ENCODE results near the gene NOC2L. TPM values are rescaled to one million over a fixed set of nuclear protein-coding genes. Genes with fewer than 3 reads are reported as not detected.
A peak's percentile ranks its signal among the peaks of the same experiment; 100 is the strongest.

NOC2L gene
- total RNA-seq, 1 donor from 2014 or later: 73.9 TPM

DNA sequence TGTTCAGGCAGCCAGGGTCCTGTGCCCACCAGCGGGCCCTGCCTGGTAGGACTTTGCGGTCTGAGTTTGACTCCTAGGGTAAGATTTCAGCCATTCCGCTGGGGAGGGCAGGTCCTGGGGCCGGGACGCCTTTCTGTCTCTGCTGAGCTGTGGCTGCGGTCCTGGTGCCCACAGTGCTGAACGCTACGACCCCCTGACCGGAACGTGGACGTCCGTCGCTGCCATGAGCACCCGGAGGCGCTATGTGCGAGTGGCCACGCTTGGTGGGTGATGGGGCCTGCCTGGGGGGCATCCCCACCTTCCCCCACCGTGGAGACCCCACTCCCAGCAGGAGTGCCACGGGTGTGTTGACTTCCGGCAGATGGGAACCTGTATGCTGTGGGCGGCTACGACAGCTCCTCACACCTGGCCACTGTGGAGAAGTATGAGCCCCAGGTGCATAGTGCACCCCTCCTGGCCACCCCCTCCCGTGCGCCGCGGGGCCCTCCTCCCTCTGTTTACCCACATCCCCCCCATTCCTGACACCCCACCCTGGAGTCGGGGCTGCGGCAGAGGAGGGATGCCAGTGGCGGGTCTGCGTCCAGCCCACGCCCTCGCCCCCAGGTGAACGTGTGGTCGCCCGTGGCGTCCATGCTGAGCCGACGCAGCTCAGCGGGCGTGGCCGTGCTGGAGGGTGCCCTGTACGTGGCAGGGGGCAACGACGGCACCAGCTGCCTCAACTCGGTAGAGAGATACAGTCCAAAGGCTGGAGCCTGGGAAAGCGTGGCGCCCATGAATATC lies 4.9 kb upstream of the NOC2L start:
- DNase-seq (ENCODE audit: low read depth): no peak
- TF ChIP-seq, protein P1, sequence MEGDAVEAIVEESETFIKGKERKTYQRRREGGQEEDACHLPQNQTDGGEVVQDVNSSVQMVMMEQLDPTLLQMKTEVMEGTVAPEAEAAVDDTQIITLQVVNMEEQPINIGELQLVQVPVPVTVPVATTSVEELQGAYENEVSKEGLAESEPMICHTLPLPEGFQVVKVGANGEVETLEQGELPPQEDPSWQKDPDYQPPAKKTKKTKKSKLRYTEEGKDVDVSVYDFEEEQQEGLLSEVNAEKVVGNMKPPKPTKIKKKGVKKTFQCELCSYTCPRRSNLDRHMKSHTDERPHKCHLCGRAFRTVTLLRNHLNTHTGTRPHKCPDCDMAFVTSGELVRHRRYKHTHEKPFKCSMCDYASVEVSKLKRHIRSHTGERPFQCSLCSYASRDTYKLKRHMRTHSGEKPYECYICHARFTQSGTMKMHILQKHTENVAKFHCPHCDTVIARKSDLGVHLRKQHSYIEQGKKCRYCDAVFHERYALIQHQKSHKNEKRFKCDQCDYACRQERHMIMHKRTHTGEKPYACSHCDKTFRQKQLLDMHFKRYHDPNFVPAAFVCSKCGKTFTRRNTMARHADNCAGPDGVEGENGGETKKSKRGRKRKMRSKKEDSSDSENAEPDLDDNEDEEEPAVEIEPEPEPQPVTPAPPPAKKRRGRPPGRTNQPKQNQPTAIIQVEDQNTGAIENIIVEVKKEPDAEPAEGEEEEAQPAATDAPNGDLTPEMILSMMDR (conservative IDR thresholded peaks at IDR 0.05; ENCODE audit: low read depth, low read length): no peak

DNA sequence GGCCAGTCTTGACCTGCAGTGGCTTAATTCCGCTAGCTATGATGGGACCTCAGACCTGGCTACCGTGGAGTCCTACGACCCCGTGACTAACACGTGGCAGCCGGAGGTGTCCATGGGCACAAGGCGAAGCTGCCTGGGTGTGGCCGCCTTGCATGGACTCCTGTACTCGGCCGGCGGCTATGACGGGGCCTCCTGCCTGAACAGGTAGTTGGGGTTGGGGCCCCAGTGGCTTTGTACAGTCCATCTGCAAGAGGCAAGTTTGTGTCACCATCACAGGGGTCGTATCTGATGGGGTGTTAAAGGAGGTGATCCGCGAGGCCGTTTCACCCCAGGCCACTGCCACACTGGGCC lies 4.2 kb upstream of the NOC2L start:
- no peak for DNase-seq (ENCODE audit: low read depth)
- TF ChIP-seq, protein P1 (conservative IDR thresholded peaks at IDR 0.05; ENCODE audit: low read depth, low read length): no peak
- H3K4me3 ChIP-seq (ENCODE audit: low read depth, low read length): no peak overlapping the region

More for the DNA sequence above, 4.9 kb upstream of the NOC2L start:
- no peak overlapping the region for H3K4me3 ChIP-seq (ENCODE audit: low read depth, low read length)

DNA sequence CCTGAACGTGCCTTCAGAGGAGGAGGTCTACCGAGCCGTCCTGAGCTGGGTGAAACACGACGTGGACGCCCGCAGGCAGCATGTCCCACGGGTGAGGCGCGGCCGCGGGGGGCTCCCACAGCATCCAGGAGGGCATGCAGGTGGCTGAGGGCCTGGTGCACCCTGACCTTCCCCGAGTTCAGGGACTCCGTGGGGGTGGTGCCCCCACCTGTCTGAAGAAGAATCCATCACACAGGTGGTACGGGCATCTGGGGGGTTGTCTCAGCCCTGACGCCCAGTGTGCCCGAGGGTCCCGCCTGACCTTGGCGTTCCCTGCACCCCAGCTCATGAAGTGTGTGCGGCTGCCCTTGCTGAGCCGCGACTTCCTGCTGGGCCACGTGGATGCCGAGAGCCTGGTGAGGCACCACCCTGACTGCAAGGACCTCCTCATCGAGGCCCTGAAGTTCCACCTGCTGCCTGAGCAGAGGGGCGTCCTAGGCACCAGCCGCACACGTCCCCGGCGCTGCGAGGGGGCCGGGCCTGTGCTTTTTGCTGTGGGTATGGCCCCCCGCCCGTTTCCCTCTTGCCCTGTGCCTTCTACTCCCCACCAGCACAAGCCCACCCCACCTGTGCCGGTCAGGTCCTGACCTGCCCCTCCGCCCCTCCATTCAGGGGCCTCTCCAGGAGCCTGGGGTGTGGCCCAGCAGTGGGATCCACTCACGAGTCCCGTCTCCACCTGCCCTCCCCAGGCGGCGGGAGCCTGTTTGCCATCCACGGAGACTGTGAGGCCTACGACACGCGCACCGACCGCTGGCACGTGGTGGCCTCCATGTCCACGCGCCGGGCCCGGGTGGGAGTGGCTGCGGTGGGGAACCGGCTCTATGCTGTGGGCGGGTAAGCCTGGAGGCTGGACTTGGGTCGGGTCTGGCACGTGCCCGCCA lies 3.6 kb upstream of the NOC2L start:
- no peak overlapping the region for H3K4me3 ChIP-seq (ENCODE audit: low read depth, low read length)
- TF ChIP-seq, protein P1 (conservative IDR thresholded peaks at IDR 0.05; ENCODE audit: low read depth, low read length): no peak

DNA sequence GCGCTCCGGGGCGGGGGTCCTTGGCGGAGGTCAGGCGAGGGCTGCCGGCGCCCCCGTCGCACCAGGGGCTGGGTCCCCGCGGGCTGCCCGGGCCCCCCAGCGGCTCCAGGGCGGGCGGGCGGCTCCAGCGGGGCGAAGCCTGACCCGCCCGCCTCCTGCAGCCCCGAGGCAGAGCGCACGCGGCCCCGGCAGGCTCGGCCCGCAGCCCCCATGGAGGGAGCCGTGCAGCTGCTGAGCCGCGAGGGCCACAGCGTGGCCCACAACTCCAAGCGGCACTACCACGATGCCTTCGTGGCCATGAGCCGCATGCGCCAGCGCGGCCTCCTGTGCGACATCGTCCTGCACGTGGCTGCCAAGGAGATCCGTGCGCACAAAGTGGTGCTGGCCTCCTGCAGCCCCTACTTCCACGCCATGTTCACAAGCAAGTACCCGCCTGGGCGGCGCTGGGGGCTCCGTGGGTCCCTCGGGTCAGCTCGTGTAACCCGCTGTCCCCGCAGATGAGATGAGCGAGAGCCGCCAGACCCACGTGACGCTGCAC lies 2.1 kb upstream of the NOC2L start:
- H3K4me3 ChIP-seq (ENCODE audit: low read depth, low read length): peak overlapping the region; percentile 75
- TF ChIP-seq, protein P1 (conservative IDR thresholded peaks at IDR 0.05; ENCODE audit: low read depth, low read length): no peak
- no peak for DNase-seq (ENCODE audit: low read depth)

More for the DNA sequence above, 3.6 kb upstream of the NOC2L start:
- no peak for DNase-seq (ENCODE audit: low read depth)

DNA sequence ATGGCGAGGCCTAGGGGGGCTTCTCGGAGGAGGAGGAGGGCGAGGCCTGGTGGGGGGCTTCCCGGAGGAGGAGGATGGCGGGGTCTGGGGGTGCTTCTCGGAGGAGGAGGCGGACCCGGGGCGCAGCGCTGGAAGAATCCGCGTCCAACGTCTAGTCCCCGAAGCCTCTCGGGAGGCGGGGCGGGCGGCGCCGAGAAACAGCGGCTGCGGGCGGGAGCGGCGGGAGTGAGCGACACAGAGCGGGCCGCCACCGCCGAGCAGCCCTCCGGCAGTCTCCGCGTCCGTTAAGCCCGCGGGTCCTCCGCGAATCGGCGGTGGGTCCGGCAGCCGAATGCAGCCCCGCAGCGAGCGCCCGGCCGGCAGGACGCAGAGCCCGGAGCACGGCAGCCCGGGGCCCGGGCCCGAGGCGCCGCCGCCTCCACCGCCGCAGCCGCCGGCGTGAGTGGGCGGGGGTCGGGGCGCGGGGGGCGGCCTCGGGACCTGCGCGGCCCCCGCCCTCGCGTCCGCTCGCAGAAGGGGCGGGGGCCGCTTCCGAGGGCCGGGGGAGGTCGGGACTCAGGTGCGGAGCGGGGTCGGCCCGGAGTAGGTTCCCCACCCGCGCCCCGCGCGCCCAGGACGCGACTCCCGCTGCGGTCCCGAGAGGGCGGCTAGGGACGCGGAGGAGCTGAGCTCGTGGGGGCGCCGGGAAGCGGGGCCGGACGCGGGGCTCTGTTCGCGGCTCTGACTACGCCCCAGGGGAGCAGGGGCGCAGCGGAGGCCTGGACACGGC lies 1.5 kb upstream of the NOC2L start, which contains the start of gene KLHL17:
KLHL17 (plus strand) TSS at position 222 of the 769 bp plus-strand sequence; CDS start at position 332, 110 bp downstream.
- peak within 1 kb of the TSS; percentile 99 for H3K4me3 ChIP-seq (ENCODE audit: low read depth, low read length)
- DNase-seq (ENCODE audit: low read depth): no peak
- TF ChIP-seq, protein P1 (conservative IDR thresholded peaks at IDR 0.05; ENCODE audit: low read depth, low read length): no peak

DNA sequence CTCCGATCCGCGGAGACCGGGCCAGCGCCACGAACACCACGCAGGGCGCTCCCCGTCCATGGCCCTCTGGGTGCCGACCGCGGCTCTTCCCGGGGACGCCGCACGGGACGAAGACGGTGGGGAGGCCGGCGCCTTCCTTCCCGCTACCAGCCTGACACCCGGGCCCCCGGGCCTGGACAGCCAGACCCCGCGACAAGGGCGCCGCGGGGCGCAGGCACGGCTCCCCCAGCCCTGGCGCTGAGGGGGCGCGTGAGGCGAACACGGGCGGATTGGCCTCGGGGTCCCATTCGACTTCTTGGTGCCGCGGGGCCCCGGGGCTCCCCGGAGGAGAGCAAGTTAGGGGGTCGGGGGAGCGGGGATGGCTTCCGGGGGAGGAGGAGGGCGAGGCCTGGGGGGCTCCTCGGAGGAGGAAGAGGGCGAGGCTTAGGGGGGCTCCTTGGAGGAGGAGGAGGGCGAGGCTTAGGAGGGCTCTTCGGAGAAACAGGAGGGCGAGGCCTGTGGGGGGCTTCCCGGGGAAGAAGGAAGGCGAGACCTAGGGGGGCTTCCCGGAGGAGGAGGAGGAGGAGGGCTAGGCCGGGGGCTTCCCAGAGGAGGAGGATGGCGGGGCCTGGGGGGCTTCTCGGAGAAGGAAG lies 791 bp upstream of the NOC2L start:
- TF ChIP-seq, protein P1 (conservative IDR thresholded peaks at IDR 0.05; ENCODE audit: low read depth, low read length): no peak
- DNase-seq (ENCODE audit: low read depth): no peak

More for the DNA sequence above, 791 bp upstream of the NOC2L start:
- H3K4me3 ChIP-seq (ENCODE audit: low read depth, low read length): peak overlapping the region; percentile 75

Data from epithelial cell of proximal tubule (primary cell).